ENCODE results near the gene CDK14. TPM values are rescaled to one million over a fixed set of nuclear protein-coding genes. Genes with fewer than 3 reads are reported as not detected.

Gene CDK14
- total and polyA plus RNA-seq, 10 of the 15 experiments (the other 5 are each of a cell fraction or from before 2014, with no cell fraction given) = 6.5 to 61.3 (median 24.2) TPM

GRCh38 chr7:91180746-91181145 is 584.6 kb downstream of the CDK14 start:
- Histone ChIP-seq H3K27ac (ENCODE audit: control insufficient read depth, insufficient read depth) (no peak overlapping the region), H2AFZ (ENCODE audit: control insufficient read depth, low read depth, low read length) (no peak overlapping the region), H3K4me3 (no peak overlapping the region), H3K4me2 (ENCODE audit: control insufficient read depth, insufficient read depth) (no peak overlapping the region), H3K27me3 (replicated peaks in 1 of 2; ENCODE audit: control insufficient read depth in 2 of 2, insufficient read depth in 2 of 2, low read length in 1 of 2) (no peaks in the 10 kb centered on the region), H3K9ac (ENCODE audit: control insufficient read depth, insufficient read depth, low read length) (no peak overlapping the region), H3K4me1 (ENCODE audit: control insufficient read depth, insufficient read depth, low read length) (no peaks in the 10 kb centered on the region), H4K20me1 (ENCODE audit: control insufficient read depth, insufficient read depth) (no peaks in the 10 kb centered on the region), H3K9me3 (replicated peaks; ENCODE audit: control insufficient read depth, insufficient read depth, low read length) (no peaks in the 10 kb centered on the region), H3K79me2 (ENCODE audit: control insufficient read depth, insufficient read depth, low read length) (no peaks in the 10 kb centered on the region), H3K36me3 (ENCODE audit: control insufficient read depth in 2 of 2, insufficient read depth in 2 of 2, low read length in 1 of 2) (no peaks in the 10 kb centered on the region)
- ATAC-seq (no peak), FAIRE-seq (no peak), DNase-seq (ENCODE audit: low read depth, low spot score) (no peak)
- no peak for TF ChIP-seq MAX (IDR thresholded peaks at IDR 0.05; ENCODE audit: low read depth, low read length)
- TF ChIP-seq CEBPB (IDR thresholded peaks at IDR 0.05; ENCODE audit: borderline replicate concordance in 1 of 2, low read depth in 2 of 2, low read length in 2 of 2) = no peak
- TF ChIP-seq CHD4 (IDR thresholded peaks at IDR 0.05) = no peak
- TF ChIP-seq USF2 (IDR thresholded peaks at IDR 0.05; ENCODE audit: borderline replicate concordance, low read depth, low read length) = no peak
- TF ChIP-seq SP1 (IDR thresholded peaks at IDR 0.05; ENCODE audit: low read depth, low read length) = no peak
- no peak for TF ChIP-seq LARP7 (IDR thresholded peaks at IDR 0.05)
- TF ChIP-seq NKRF (conservative IDR thresholded peaks at IDR 0.05) = no peak
- TF ChIP-seq BCL11A (IDR thresholded peaks at IDR 0.05; ENCODE audit: low read depth, low read length) = no peak
- TF ChIP-seq IRF3 (IDR thresholded peaks at IDR 0.05) = no peak
- no peak for TF ChIP-seq ETV6 (conservative IDR thresholded peaks at IDR 0.05 in 1 of 2, IDR thresholded peaks at IDR 0.05 in 1 of 2; ENCODE audit: borderline replicate concordance in 1 of 2, low read depth in 1 of 2)
- no peak for TF ChIP-seq SIX5 (IDR thresholded peaks at IDR 0.05; ENCODE audit: low read depth, low read length, severe bottlenecking)
- no peak for TF ChIP-seq CHD1 (IDR thresholded peaks at IDR 0.05; ENCODE audit: low read depth, low read length)
- no peak for TF ChIP-seq NFYB (IDR thresholded peaks at IDR 0.05; ENCODE audit: insufficient read depth, low read depth, low read length)
- no peak for TF ChIP-seq ASH2L (IDR thresholded peaks at IDR 0.05; ENCODE audit: borderline replicate concordance, low read depth)
- no peak for TF ChIP-seq ZSCAN29 (IDR thresholded peaks at IDR 0.05)
- no peak for TF ChIP-seq REST (IDR thresholded peaks at IDR 0.05; ENCODE audit: low read depth, low read length)
- no TSS peak for BruUV-seq (replicated peaks)
- SMC1A ChIA-PET (ENCODE audit: uncharacterized antibody, unreplicated experiment) = interaction anchor here (0.6 kb wide), 1 partner anchor 12 kb away, joined by 3 read pairs; no protein-coding TSS in a partner anchor
- WGBS (ENCODE audit: insufficient coverage, insufficient replicate concordance, low lambda C conversion rate, missing lambda C conversion rate) = 0% methylated on average over 1 of the region's 1 CpG
- intact Hi-C loops (cut with micrococcal nuclease; ENCODE audit: unreplicated experiment) (no loop called here), in situ Hi-C loops (cut with MboI) (no loop called here)
- CTCF ChIA-PET = no interaction called here
- POLR2A ChIA-PET = no interaction called here
- RAD21 ChIA-PET (ENCODE audit: unreplicated experiment) = no interaction called here

Data from GM12878 (cell line).